ENCODE data around the gene COL5A1. TPM values are rescaled to one million over a fixed set of nuclear protein-coding genes. Genes with fewer than 3 reads are reported as not detected.

COL5A1 gene
- polyA plus RNA-seq, 3 donors, result 70.5 to 77.2 (median 77.0) TPM

GRCh38 chr9:134804871-134805270 lies 163.3 kb downstream of the COL5A1 start:
- no peak for DNase-seq (ENCODE audit: low read depth in 3 of 3, low spot score in 2 of 3)

GRCh38 chr9:134807716-134808446 lies 166.3 kb downstream of the COL5A1 start:
- DNase-seq (ENCODE audit: low read depth in 3 of 3, low spot score in 2 of 3), result no peak

- DNase-seq (ENCODE audit: low read depth in 3 of 3, low spot score in 2 of 3), result no peak
These were observed 166.8 kb downstream of the COL5A1 start for GRCh38 chr9:134808447-134808792.

GRCh38 chr9:134809292-134809691 lies 167.7 kb downstream of the COL5A1 start:
- no peak for DNase-seq (ENCODE audit: low read depth in 3 of 3, low spot score in 2 of 3)

GRCh38 chr9:134809826-134810225 lies 168.2 kb downstream of the COL5A1 start:
- DNase-seq (ENCODE audit: low read depth in 3 of 3, low spot score in 2 of 3), result no peak

- DNase-seq (ENCODE audit: low read depth in 3 of 3, low spot score in 2 of 3), result no peak
These were observed 169.6 kb downstream of the COL5A1 start for GRCh38 chr9:134811079-134811672.

- no peak for DNase-seq (ENCODE audit: low read depth in 3 of 3, low spot score in 2 of 3)
These were observed 170.2 kb downstream of the COL5A1 start for GRCh38 chr9:134811673-134812342.

GRCh38 chr9:134812343-134812673 lies 170.7 kb downstream of the COL5A1 start:
- DNase-seq (ENCODE audit: low read depth in 3 of 3, low spot score in 2 of 3), result no peak

GRCh38 chr9:134813841-134814240 lies 172.2 kb downstream of the COL5A1 start:
- DNase-seq (ENCODE audit: low read depth in 3 of 3, low spot score in 2 of 3), result no peak

GRCh38 chr9:134814598-134815215 lies 173.1 kb downstream of the COL5A1 start:
- DNase-seq (ENCODE audit: low read depth in 3 of 3, low spot score in 2 of 3), result no peak

- DNase-seq (ENCODE audit: low read depth in 3 of 3, low spot score in 2 of 3), result no peak
These were observed 174.0 kb downstream of the COL5A1 start for GRCh38 chr9:134815435-134816214.

- DNase-seq (ENCODE audit: low read depth in 3 of 3, low spot score in 2 of 3), result no peak
These were observed 174.7 kb downstream of the COL5A1 start for GRCh38 chr9:134816264-134816663.

- no peak for DNase-seq (ENCODE audit: low read depth in 3 of 3, low spot score in 2 of 3)
These were observed 176.5 kb downstream of the COL5A1 start for GRCh38 chr9:134818000-134818568.

- DNase-seq (ENCODE audit: low read depth in 3 of 3, low spot score in 2 of 3), result no peak
These were observed 177.0 kb downstream of the COL5A1 start for GRCh38 chr9:134818591-134818990.

GRCh38 chr9:134820901-134821300 lies 179.3 kb downstream of the COL5A1 start:
- no peak for DNase-seq (ENCODE audit: low read depth in 3 of 3, low spot score in 2 of 3)

GRCh38 chr9:134822541-134822940 lies 180.9 kb downstream of the COL5A1 start:
- no peak for DNase-seq (ENCODE audit: low read depth in 3 of 3, low spot score in 2 of 3)

GRCh38 chr9:134823623-134824022 lies 182.0 kb downstream of the COL5A1 start:
- no peak for DNase-seq (ENCODE audit: low read depth in 3 of 3, low spot score in 2 of 3)

GRCh38 chr9:134824583-134824982 lies 183.0 kb downstream of the COL5A1 start:
- no peak for DNase-seq (ENCODE audit: low read depth in 3 of 3, low spot score in 2 of 3)

GRCh38 chr9:134825025-134825424 lies 183.4 kb downstream of the COL5A1 start:
- DNase-seq (ENCODE audit: low read depth in 3 of 3, low spot score in 2 of 3), result no peak

All from right renal cortex interstitium (tissue), 3 donors.